Measurements from ENCODE around the gene MAG. TPM values are rescaled to one million over a fixed set of nuclear protein-coding genes. Genes with fewer than 3 reads are reported as not detected.

The MAG gene
- polyA plus RNA-seq, 3 donors = not detected

DNA sequence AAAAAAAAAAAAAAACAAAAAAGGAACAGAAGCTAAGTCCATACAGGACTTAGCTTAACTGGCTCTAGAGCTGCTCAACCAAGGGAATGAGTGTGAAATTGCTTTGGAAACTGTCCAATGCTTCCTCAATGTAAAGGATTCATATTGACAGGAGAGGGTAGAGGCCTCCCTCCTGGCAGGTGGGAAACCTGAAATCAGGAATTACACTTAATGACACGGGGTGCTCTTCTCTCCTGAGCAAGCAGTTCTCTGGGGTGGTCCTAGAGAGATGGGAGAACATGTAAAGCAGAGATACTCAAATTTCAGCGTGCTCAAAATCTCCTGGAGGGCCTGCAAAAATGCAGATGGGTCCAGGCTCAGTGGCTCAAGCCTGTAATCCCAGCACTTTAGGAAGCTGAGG, 3.6 kb upstream of the MAG start:
- peaks cover 8 to 15% (median 10%) of the 10 kb centered on the region in 3 donors for H3K27me3 Mint-ChIP-seq (ENCODE audit: low read depth in 3 of 3)

DNA sequence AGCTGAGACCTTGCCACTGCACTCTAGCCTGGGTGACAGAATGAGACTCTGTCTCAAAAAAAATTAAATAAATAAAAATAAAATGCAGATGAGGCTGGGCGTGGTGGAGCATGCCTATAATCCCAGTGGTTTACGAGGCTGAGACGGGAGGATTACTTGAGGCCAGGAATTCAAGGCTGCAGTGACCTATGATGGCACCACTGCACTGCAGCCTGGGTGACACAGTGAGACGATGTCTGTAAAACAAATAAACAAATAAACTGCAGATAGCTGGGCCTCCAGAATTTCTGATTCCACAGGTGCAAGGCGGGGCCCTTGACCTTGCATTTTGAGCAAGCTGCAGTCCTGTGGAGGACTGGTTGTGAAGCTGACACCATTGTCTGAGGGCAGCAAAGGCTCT, 3.1 kb upstream of the MAG start:
- no peak overlapping the region for H2AFZ ChIP-seq (ENCODE audit: insufficient read depth, low read depth, low read length, poor library complexity, severe bottlenecking)
- peaks cover 13 to 22% of the 10 kb centered on the region in 2 donors for H3K4me1 ChIP-seq (ENCODE audit: control insufficient read depth in 1 of 2, insufficient read depth in 2 of 2, low read length in 2 of 2)
- H3K9ac ChIP-seq (ENCODE audit: insufficient read depth, low read length, poor library complexity, severe bottlenecking) = no peak overlapping the region
- no peak overlapping the region for H3K4me3 ChIP-seq (replicated peaks in 1 of 3; ENCODE audit: low read depth in 2 of 3, low read length in 3 of 3)
- H4K20me1 ChIP-seq (ENCODE audit: insufficient read depth, low read length) = no peaks in the 10 kb centered on the region
- no peaks in the 10 kb centered on the region for H3K36me3 ChIP-seq (replicated peaks in 1 of 2; ENCODE audit: control insufficient read depth in 1 of 2, insufficient read depth in 2 of 2, low read length in 2 of 2)
- H3K27me3 ChIP-seq (ENCODE audit: control insufficient read depth in 2 of 2, insufficient read depth in 2 of 2, low read length in 2 of 2) = no peaks in the 10 kb centered on the region
- no peak overlapping the region for H3K4me2 ChIP-seq (replicated peaks; ENCODE audit: extremely low read depth, low read length, poor library complexity, severe bottlenecking)
- no peak overlapping the region for H3K4me3 Mint-ChIP-seq
- TF ChIP-seq, protein P1, sequence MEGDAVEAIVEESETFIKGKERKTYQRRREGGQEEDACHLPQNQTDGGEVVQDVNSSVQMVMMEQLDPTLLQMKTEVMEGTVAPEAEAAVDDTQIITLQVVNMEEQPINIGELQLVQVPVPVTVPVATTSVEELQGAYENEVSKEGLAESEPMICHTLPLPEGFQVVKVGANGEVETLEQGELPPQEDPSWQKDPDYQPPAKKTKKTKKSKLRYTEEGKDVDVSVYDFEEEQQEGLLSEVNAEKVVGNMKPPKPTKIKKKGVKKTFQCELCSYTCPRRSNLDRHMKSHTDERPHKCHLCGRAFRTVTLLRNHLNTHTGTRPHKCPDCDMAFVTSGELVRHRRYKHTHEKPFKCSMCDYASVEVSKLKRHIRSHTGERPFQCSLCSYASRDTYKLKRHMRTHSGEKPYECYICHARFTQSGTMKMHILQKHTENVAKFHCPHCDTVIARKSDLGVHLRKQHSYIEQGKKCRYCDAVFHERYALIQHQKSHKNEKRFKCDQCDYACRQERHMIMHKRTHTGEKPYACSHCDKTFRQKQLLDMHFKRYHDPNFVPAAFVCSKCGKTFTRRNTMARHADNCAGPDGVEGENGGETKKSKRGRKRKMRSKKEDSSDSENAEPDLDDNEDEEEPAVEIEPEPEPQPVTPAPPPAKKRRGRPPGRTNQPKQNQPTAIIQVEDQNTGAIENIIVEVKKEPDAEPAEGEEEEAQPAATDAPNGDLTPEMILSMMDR (IDR thresholded peaks at IDR 0.05) = no peak
- intact Hi-C loops (cut with micrococcal nuclease) = no loop called here
- WGBS (ENCODE audit: insufficient coverage) = 96% methylated on average over 4 of the region's 5 CpGs
- H3K27me3 Mint-ChIP-seq (ENCODE audit: low read depth in 3 of 3) = peaks cover 6 to 13% (median 8%) of the 10 kb centered on the region in 3 donors
- no peak overlapping the region for H3K27ac Mint-ChIP-seq
- H3K27ac ChIP-seq (ENCODE audit: low read depth in 1 of 2, low read length in 2 of 2) = no peak overlapping the region
- no peak for DNase-seq
- H3K9me3 Mint-ChIP-seq = peaks cover 0 to 2% (median 0%) of the 10 kb centered on the region in 7 donors
- no peaks in the 10 kb centered on the region for H3K36me3 Mint-ChIP-seq
- no peaks in the 10 kb centered on the region for H3K9me3 ChIP-seq (replicated peaks in 1 of 2; ENCODE audit: control insufficient read depth in 1 of 2, insufficient read depth in 1 of 2, low read length in 2 of 2)
- H3K4me1 Mint-ChIP-seq = peaks cover 17% of the 10 kb centered on the region
- H3K79me2 ChIP-seq (ENCODE audit: insufficient read depth, low read length) = no peaks in the 10 kb centered on the region

More for the DNA sequence above, 3.6 kb upstream of the MAG start:
- Histone ChIP-seq H3K4me2 (replicated peaks; ENCODE audit: extremely low read depth, low read length, poor library complexity, severe bottlenecking) (no peak overlapping the region), H3K4me3 (replicated peaks in 1 of 3; ENCODE audit: low read depth in 2 of 3, low read length in 3 of 3) (no peak overlapping the region), H3K79me2 (ENCODE audit: insufficient read depth, low read length) (no peaks in the 10 kb centered on the region), H3K9ac (ENCODE audit: insufficient read depth, low read length, poor library complexity, severe bottlenecking) (no peak overlapping the region), H4K20me1 (ENCODE audit: insufficient read depth, low read length) (no peaks in the 10 kb centered on the region), H2AFZ (ENCODE audit: insufficient read depth, low read depth, low read length, poor library complexity, severe bottlenecking) (no peak overlapping the region), H3K27me3 (ENCODE audit: control insufficient read depth in 2 of 2, insufficient read depth in 2 of 2, low read length in 2 of 2) (no peaks in the 10 kb centered on the region), H3K27ac (ENCODE audit: low read depth in 1 of 2, low read length in 2 of 2) (no peak overlapping the region), H3K9me3 (replicated peaks in 1 of 2; ENCODE audit: control insufficient read depth in 1 of 2, insufficient read depth in 1 of 2, low read length in 2 of 2) (no peaks in the 10 kb centered on the region), H3K36me3 (replicated peaks in 1 of 2; ENCODE audit: control insufficient read depth in 1 of 2, insufficient read depth in 2 of 2, low read length in 2 of 2) (no peaks in the 10 kb centered on the region), H3K4me1 (ENCODE audit: control insufficient read depth in 1 of 2, insufficient read depth in 2 of 2, low read length in 2 of 2) (peaks cover 13 to 22% of the 10 kb centered on the region in 2 donors)
- Mint-ChIP-seq H3K9me3 (peaks cover 0 to 2% (median 0%) of the 10 kb centered on the region in 7 donors), H3K36me3 (no peaks in the 10 kb centered on the region), H3K4me1 (peaks cover 18% of the 10 kb centered on the region), H3K4me3 (no peak overlapping the region), H3K27ac (no peak overlapping the region)
- intact Hi-C loops (cut with micrococcal nuclease) = no loop called here
- TF ChIP-seq, protein P1 (IDR thresholded peaks at IDR 0.05) = no peak
- 71% methylated on average over 2 of the region's 2 CpGs for WGBS (ENCODE audit: insufficient coverage)
- DNase-seq = no peak

Data from CD14-positive monocyte (primary cell).